HG03571 (cell line): ENCODE data around the gene GLDN.

Source experiments
- ATAC-seq: cut with Tn5 transposase; IDR thresholded peaks from one replicate; pipeline ENCODE4 v1.9.1; 2021; ENCODE audit not compliant: unreplicated experiment

The GLDN gene

GRCh38 chr15:51341366-51342226, at the start of gene GLDN:
Gene GLDN (plus strand): TSS chr15:51341655. CDS start chr15:51341685, 30 bp downstream.
- ATAC-seq, result no peak

GRCh38 chr15:51298620-51299019, 42.8 kb upstream of the GLDN start:
- ATAC-seq, result no peak

- ATAC-seq, result no peak
Measured at GRCh38 chr15:51299187-51300015, 42.1 kb upstream of the GLDN start.

GRCh38 chr15:51302480-51302879, 39.0 kb upstream of the GLDN start:
- ATAC-seq, result no peak

- no peak for ATAC-seq
Measured at GRCh38 chr15:51303462-51303980, 37.9 kb upstream of the GLDN start.

- no peak for ATAC-seq
Measured at GRCh38 chr15:51307325-51307724, 34.1 kb upstream of the GLDN start.

GRCh38 chr15:51307811-51308210, 33.6 kb upstream of the GLDN start:
- ATAC-seq, result no peak

GRCh38 chr15:51310064-51310463, 31.4 kb upstream of the GLDN start:
- no peak for ATAC-seq

GRCh38 chr15:51311510-51311909, 29.9 kb upstream of the GLDN start:
- ATAC-seq, result no peak

- no peak for ATAC-seq
Measured at GRCh38 chr15:51312166-51313073, 29.0 kb upstream of the GLDN start.

- no peak for ATAC-seq
Measured at GRCh38 chr15:51313074-51313393, 28.4 kb upstream of the GLDN start.

- no peak for ATAC-seq
Measured at GRCh38 chr15:51313644-51314280, 27.7 kb upstream of the GLDN start.

GRCh38 chr15:51314391-51315337, 26.8 kb upstream of the GLDN start:
- ATAC-seq, result no peak

- no peak for ATAC-seq
Measured at GRCh38 chr15:51315726-51316125, 25.7 kb upstream of the GLDN start.

GRCh38 chr15:51316636-51317035, 24.8 kb upstream of the GLDN start:
- ATAC-seq, result no peak

- no peak for ATAC-seq
Measured at GRCh38 chr15:51318382-51319150, 22.9 kb upstream of the GLDN start.

GRCh38 chr15:51319539-51319938, 21.9 kb upstream of the GLDN start:
- no peak for ATAC-seq

GRCh38 chr15:51320843-51321242, 20.6 kb upstream of the GLDN start:
- no peak for ATAC-seq

- ATAC-seq, result no peak
Measured at GRCh38 chr15:51321316-51321715, 20.1 kb upstream of the GLDN start.
